ENCODE data around the gene MBD3L1.

MBD3L1 gene

GRCh38 chr19:8881512-8881911, 49.3 kb downstream of the MBD3L1 start:
- no peak for DNase-seq

GRCh38 chr19:8884416-8884815, 52.2 kb downstream of the MBD3L1 start:
- DNase-seq = no peak

DNA sequence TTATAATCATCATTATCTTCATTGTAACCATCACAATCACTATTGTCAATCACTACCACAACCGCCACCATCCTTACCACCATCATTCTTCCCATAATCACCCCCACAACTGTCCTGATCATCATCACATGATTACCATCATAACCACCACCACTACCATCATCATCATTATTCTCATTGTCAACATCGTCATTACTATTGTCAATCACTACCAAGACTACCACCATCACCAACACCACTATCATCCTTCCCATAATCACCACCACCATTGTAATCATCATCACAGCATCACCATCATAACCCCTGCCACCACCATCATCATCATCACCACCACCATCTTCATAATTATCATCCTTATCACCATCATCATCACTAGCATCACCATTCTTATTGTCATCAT, 55.2 kb downstream of the MBD3L1 start:
- DNase-seq = no peak

- no peak for DNase-seq
Measured at GRCh38 chr19:8890260-8890659, 58.1 kb downstream of the MBD3L1 start.

Data from NCI-H2029 (cell line).